Neuron (in vitro differentiated cells): ENCODE results near the gene NHERF1.
A peak's percentile ranks its signal among the peaks of the same experiment; 100 is the strongest.

Source experiments
- H2AFZ ChIP-seq: one replicate; pipeline ENCODE4 v1.6.1; 2013; ENCODE audit warnings: low read depth, mild to moderate bottlenecking, inconsistent platforms, low read length, moderate library complexity
- H3K27me3 ChIP-seq: one replicate; pipeline ENCODE4 v1.6.1; 2013; ENCODE audit warnings: low read length; ENCODE audit not compliant: insufficient read depth
- H3K36me3 ChIP-seq: one replicate; pipeline ENCODE4 v1.6.1; 2013; ENCODE audit warnings: low read length; ENCODE audit not compliant: insufficient read depth
- H3K4me1 ChIP-seq: one replicate; pipeline ENCODE4 v1.6.1; 2013; ENCODE audit warnings: low read length; ENCODE audit not compliant: insufficient read depth
- H3K4me3 ChIP-seq: 2 replicates; pipeline ENCODE4 v1.5.1; 2013; ENCODE audit warnings: mild to moderate bottlenecking, low read length, moderate library complexity
- H3K9me3 ChIP-seq: one replicate; pipeline ENCODE4 v1.6.1; 2013; ENCODE audit warnings: low read length

Gene NHERF1

DNA sequence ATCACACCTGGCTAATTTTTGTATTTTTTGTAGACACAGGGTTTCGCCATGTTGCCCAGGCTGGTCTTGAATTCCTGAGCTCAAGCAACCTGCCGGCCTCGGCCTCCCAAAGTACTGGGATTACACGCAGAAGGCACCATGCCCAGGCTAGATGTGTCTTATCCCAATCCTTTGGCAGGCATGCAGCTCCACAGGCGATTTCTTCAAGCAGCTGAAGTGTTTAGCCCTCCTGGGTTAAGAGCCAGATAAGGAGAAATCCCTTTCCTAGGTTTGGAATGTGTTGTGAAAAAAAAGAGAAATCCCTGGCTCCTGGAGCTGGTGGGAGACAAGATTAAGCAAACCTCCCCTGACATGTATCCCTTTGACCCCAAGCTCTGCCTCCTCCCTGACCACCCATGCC lies 2.1 kb upstream of the NHERF1 start:
- Histone ChIP-seq H2AFZ (no peak overlapping the region), H3K9me3 (no peaks in the 10 kb centered on the region), H3K4me1 (peaks cover 25% of the 10 kb centered on the region), H3K4me3 (no peak overlapping the region), H3K27me3 (no peaks in the 10 kb centered on the region), H3K36me3 (no peaks in the 10 kb centered on the region)

DNA sequence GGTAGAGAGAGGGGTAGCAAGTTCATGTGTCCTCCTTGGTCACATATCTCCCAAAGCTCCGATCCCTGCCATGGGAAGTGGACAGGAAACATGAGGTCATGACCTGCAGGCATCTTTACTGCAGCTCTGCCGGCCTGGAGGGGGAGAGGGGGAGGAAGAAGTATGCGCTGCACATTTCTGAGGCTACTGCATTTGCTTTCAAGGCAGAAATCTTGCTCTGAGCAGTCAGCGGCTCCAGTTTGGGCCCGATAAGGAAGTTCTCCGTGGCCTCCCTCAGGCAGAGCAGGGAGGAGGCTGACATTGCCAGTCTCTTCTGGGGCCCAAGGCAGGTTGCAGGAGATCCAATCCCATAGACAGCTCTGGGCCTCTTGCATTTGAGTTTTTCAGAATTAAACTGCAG lies 1.5 kb upstream of the NHERF1 start:
- Histone ChIP-seq H2AFZ (no peak overlapping the region), H3K36me3 (no peaks in the 10 kb centered on the region), H3K9me3 (no peaks in the 10 kb centered on the region), H3K4me1 (peaks cover 25% of the 10 kb centered on the region), H3K27me3 (no peaks in the 10 kb centered on the region), H3K4me3 (no peak overlapping the region)

DNA sequence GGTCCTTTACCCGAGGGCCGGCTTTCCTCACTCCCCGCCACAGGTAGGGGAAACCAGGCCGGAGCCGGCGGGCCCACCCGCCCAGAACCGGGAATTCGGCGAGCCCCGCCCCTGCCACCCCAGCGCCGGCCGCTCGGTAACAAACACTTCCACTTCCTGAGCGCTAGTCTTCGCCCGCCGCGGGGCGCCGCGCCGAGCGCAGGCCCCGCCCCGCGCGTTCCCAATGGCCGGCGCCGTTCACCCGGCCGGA lies 224 bp upstream of the NHERF1 start:
- no peaks in the 10 kb centered on the region for H3K27me3 ChIP-seq
- H2AFZ ChIP-seq = no peak overlapping the region
- H3K4me3 ChIP-seq = peak overlapping the region; percentile 29
- no peaks in the 10 kb centered on the region for H3K9me3 ChIP-seq
- no peaks in the 10 kb centered on the region for H3K36me3 ChIP-seq
- peaks cover 25% of the 10 kb centered on the region for H3K4me1 ChIP-seq

DNA sequence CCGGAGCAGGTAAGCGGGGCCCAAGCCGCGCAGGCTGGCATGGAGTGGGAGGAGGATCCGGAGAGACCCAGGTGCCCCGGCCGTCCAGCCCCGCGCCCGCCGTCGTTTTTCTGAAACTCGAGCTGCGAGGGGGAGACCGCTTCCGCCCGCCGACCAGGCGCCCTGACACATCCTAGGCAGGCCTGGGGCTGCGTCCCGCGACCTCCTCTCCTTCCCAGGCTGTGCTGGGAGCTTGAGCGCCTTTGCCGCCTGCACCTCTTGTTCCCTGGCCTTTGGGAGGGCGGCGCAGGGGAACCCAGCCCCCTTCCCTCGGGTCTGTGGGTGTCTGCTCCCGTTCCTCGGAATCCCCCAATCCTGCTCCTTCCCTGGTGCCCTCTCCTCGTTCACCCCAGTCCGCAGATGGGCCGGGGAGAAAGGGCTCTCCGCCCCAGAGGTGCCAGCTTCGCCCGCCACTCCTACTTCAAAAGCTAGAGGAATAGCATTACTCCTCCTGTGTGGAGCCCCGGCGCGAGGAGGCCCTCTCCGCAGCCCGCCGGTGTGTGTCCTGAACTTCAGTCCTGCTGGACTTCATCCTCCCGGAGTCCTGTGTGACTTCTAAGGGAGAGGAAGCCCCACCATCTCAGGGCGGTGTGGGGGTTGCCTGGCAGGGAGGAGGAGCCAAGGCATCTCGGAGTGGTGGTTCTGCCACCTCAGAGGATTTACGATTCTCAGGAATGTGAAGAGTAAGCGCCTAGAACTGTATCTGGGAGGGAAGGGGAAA lies 1.0 kb downstream of the NHERF1 start:
- Histone ChIP-seq H3K4me1 (peaks cover 25% of the 10 kb centered on the region), H3K27me3 (no peaks in the 10 kb centered on the region), H3K36me3 (no peaks in the 10 kb centered on the region), H2AFZ (no peak overlapping the region), H3K4me3 (peak overlapping the region; percentile 67), H3K9me3 (no peaks in the 10 kb centered on the region)

DNA sequence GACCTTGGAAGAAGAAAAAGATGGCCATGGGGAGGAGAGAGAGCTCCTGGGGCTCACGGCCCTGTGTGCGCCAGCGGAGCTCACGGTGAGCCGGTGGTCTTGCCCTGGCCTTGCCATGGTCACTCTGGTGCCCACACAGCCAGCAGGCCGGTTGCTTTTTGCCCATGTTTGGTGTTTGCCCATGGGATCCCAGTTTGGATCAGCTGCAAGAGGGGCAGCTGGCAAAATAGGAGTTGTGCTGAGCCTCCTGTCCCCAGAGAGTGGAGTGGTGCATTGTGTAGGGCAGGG lies 1.6 kb downstream of the NHERF1 start:
- no peaks in the 10 kb centered on the region for H3K27me3 ChIP-seq
- peaks cover 25% of the 10 kb centered on the region for H3K4me1 ChIP-seq
- H3K4me3 ChIP-seq = peak overlapping the region; percentile 67
- no peaks in the 10 kb centered on the region for H3K36me3 ChIP-seq
- H2AFZ ChIP-seq = no peak overlapping the region
- no peaks in the 10 kb centered on the region for H3K9me3 ChIP-seq

DNA sequence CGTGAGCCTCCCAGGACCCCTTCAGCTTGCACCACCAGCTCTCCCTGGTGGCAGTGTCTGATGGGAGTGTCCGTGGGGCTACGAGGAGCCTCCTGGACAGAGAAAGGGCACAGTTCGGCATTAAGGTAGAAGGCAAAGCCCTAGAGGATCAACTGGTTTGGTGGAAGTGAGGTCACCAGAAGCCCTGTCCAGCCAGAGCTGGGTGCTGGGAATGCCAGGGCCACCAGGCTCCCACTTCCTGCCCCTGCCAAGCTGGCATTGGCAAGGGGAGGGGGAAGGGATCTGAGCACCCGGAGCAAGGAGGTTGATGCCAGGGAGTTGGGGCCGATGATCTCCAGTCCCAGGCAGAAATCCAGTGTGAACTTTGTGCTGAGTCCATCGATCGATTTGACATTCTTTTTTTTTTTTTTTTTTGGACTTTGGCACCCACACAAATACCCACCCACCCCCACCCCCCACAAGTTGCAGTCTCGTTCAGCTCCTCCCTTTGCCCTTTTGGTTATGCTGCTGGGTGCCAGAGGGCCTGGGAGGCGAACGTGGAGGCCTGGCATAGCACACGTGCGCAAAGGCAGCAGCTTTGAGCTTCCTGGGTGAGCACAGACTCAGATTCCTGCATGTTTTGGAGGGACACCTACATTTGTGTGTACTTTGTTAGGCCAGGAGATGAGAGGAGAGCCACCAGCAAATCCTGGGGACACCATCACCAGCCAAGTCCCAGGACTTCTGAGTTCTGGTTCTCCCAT lies 2.1 kb downstream of the NHERF1 start:
- Histone ChIP-seq H2AFZ (no peak overlapping the region), H3K4me1 (peaks cover 25% of the 10 kb centered on the region), H3K27me3 (no peaks in the 10 kb centered on the region), H3K9me3 (no peaks in the 10 kb centered on the region), H3K4me3 (peak overlapping the region; percentile 67), H3K36me3 (no peaks in the 10 kb centered on the region)

DNA sequence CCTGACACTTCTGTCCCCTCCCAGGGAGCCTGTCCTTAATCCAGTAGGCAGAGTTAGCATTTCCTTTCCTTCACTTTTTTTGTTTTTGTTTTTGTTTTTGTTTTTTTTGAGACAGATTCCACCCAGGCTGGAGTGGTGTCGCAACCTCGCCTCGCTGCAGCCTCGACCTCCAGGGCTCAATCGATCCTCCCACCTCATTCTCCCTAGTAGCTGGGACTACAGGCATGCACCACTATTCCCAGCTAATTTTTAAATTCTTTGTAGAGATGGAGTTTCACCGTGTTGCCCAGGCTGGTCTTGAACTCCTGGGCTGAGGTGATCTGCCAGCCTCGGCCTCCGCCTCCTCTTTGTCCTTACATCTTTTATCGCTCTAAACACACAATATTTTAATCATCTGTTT lies 4.0 kb downstream of the NHERF1 start:
- H3K4me3 ChIP-seq = no peak overlapping the region

DNA sequence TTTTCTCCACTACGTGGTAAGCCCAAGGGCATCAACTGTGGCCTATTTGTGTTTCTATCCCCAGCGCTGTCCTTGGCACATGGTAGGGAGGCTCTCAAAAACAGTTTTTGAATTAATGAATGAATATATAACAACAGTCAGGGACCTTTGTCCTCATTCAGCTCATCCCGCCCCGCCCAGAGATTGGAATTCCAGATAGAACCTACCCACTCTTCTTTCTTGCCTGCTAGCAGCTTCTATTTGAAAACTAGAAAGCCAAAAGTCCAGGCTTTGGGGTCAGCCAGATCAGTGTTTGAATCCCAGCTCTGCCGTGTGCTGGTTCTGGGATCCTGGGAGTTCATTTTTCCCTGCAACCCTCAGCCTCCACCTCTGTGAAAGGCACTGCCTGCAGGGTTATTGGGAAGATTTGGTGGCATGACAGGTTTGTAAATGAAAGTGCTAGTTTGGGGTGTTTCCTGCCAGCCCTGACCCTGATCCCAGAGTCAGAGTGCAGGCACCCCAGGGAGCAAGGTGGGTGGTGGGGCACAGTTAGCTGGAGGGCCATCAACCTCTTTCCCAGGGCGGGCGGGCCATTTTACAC lies 4.5 kb downstream of the NHERF1 start:
- no peaks in the 10 kb centered on the region for H3K27me3 ChIP-seq
- no peak overlapping the region for H3K4me3 ChIP-seq
- H3K4me1 ChIP-seq = peaks cover 11% of the 10 kb centered on the region

More for the DNA sequence above, 4.0 kb downstream of the NHERF1 start:
- H3K9me3 ChIP-seq = no peaks in the 10 kb centered on the region
- no peaks in the 10 kb centered on the region for H3K36me3 ChIP-seq
- no peak overlapping the region for H2AFZ ChIP-seq
- no peaks in the 10 kb centered on the region for H3K27me3 ChIP-seq
- peaks cover 15% of the 10 kb centered on the region for H3K4me1 ChIP-seq

DNA sequence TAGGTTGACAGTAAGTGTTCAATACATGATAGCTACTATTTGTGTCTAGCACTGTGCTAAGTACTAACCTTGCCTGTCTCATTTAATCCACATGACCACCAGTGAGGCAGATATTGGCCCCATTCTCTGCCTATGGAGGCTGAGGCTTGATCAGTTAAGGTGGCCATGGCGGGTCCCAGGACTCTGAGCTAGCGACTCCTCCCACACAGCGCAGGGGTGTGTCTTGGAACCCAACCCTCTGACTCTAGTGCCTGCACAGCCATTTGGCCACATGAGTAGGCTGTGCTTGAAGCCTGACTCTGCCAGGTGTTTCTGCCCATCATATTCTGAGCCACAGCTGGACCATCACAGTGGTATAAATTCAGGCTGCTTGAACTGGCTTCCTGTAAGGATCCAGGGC lies 6.4 kb downstream of the NHERF1 start:
- Histone ChIP-seq H3K27me3 (no peaks in the 10 kb centered on the region), H3K36me3 (no peaks in the 10 kb centered on the region), H3K4me3 (no peak overlapping the region), H3K4me1 (peaks cover 11% of the 10 kb centered on the region), H2AFZ (no peak overlapping the region), H3K9me3 (no peaks in the 10 kb centered on the region)

More for the DNA sequence above, 4.5 kb downstream of the NHERF1 start:
- Histone ChIP-seq H3K9me3 (no peaks in the 10 kb centered on the region), H2AFZ (no peak overlapping the region), H3K36me3 (no peaks in the 10 kb centered on the region)

DNA sequence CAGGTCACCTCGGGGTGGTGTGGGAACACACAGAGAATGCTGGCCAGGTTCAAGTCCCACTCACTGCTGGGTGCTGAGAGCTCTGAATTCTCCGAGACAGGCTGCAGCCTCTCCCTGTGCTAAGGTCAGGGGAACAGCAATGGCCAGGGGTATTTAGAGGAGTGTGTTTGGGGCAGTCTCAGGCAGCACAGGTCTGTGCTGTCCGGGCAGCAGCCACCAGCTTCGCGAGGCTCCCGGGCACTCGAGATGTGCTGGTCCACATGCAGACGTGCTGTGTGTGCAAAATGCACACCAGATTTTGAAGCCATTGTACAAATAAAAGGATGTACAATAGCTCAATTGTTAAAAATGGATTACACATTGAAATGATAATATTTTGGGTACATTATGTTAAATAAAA lies 7.1 kb downstream of the NHERF1 start:
- Histone ChIP-seq H3K36me3 (no peaks in the 10 kb centered on the region), H3K4me1 (peaks cover 11% of the 10 kb centered on the region), H2AFZ (no peak overlapping the region), H3K9me3 (no peaks in the 10 kb centered on the region), H3K4me3 (no peak overlapping the region), H3K27me3 (no peaks in the 10 kb centered on the region)

DNA sequence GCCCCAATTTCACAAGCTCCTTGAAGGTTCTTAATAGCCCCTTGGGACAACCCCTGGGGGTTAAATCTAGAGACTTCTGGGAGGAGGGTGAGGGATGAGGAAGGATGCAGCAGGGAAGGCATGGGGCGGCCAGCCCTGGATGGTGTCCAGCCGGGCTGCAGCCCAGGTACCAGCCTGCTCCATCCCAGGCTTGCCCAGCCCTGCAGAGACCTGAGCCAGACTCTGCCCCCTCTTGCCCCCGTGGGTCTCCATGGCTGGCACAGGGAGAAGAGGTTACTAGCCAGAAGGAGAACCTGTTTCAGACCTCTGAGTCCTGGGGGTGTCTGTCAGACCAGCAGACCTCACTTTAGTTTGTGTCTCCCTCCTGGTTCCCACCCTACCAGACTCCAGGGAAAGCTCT lies 8.5 kb downstream of the NHERF1 start:
- no peaks in the 10 kb centered on the region for H3K36me3 ChIP-seq
- H3K27me3 ChIP-seq = no peaks in the 10 kb centered on the region
- no peaks in the 10 kb centered on the region for H3K9me3 ChIP-seq
- H3K4me3 ChIP-seq = no peak overlapping the region
- no peak overlapping the region for H2AFZ ChIP-seq
- peaks cover 25% of the 10 kb centered on the region for H3K4me1 ChIP-seq

DNA sequence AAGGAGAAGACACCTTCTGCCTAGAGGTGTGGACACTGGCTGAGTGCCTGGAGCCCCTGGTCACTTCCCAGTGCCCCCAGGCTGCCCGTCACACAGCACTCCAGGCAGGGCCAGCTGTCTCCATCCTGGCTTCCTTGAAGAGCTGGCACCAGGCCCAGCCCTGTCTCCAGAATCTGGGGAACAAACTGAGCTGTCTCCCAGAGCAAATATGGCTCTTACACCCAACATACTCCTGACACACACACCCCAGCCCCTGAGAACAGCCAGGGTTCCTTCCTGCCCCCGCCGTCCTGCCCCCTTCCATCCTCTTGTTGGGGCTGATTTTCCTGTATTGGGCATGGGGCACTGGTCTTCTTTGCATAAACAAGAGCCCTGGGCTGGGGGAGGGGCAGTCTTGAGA lies 9.1 kb downstream of the NHERF1 start:
- Histone ChIP-seq H3K4me3 (no peak overlapping the region), H3K27me3 (no peaks in the 10 kb centered on the region), H2AFZ (no peak overlapping the region), H3K36me3 (no peaks in the 10 kb centered on the region), H3K9me3 (no peaks in the 10 kb centered on the region), H3K4me1 (peaks cover 29% of the 10 kb centered on the region)

DNA sequence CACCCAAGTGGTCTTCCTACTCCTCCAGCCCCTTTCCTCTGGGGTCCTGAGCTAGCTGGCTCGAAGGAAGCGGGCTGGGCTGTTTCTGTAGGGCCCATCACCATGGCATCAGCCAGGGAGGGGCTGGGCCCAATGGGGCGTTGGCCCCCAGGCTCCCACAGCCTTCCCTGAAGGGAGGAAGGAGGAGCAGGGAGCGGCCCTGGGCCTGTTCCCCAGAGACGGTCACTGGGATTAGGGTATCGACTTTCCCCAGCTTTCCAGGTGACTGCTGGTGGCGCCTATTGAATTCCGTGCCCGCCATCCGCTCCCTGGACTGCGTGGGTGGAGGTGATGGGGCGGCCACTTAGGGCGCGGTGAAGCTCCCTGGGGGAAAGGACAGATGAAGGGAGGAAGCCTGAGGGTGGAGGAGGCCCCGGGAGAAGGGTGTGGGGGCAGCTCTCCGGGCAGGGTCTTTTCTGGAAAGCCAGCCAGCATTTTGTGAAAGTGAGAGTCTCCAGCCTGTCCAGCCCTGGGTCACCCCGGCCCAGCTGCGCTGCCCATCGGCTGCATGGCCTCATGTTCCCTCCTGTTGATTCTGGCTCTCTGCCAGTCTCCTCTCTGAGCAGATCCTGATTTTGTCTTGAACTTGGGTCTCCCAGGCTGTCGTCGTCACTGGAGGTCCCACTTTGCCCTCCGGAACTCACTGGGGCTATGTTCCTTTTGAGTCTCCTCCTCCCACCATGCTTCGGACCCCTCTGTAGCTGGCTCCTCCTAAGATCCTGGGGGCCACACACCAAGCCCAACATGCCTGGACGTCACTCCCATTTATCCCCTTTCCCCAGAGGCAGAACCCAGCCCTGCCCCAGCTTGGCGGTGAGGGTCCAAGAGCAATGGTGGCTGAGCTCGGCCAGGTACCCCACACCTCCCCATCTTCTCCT lies 9.8 kb downstream of the NHERF1 start:
- Histone ChIP-seq H3K36me3 (no peaks in the 10 kb centered on the region), H3K9me3 (no peaks in the 10 kb centered on the region), H3K4me3 (no peak overlapping the region), H3K4me1 (peaks cover 34% of the 10 kb centered on the region), H2AFZ (no peak overlapping the region), H3K27me3 (no peaks in the 10 kb centered on the region)
